ENCODE measurements around the gene VSIG10L2.

Gene VSIG10L2

GRCh38 chr11:125990244-125990643 lies 44.4 kb downstream of the VSIG10L2 start:
- H3K27me3 ChIP-seq (replicated peaks; ENCODE audit: control insufficient read depth, insufficient read depth, low read length): no peaks in the 10 kb centered on the region
- DNase-seq (ENCODE audit: extremely low read depth, insufficient read length): no peak
- no peaks in the 10 kb centered on the region for H3K36me3 ChIP-seq (ENCODE audit: control insufficient read depth, insufficient read depth, low read length)
- no peak overlapping the region for H3K4me3 ChIP-seq (replicated peaks; ENCODE audit: low read depth, low read length)
- no peak for TF ChIP-seq CTCF (IDR thresholded peaks at IDR 0.05; ENCODE audit: insufficient read depth, low read length, poor library complexity, severe bottlenecking)

DNA sequence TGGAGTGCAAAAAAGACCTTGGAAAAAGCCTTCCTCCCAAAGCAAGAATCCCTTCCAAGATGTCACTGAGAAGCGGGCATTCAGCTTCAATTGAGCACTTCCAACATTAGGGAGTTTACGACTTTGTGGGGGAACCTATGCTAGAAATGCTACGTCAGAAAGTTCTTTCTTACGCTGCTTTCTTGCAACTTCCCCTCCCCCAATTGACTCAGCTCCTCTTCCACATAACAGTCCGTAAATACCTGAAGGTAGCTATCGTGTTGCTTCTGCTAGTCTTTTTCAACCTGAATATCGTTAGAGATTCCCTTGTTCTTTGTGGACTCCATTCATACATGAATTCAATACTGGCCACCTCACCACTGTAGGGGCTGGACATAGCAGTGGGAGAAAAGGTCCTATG lies 47.0 kb downstream of the VSIG10L2 start:
- no peak for DNase-seq (ENCODE audit: extremely low read depth, insufficient read length)
- TF ChIP-seq CTCF (IDR thresholded peaks at IDR 0.05; ENCODE audit: insufficient read depth, low read length, poor library complexity, severe bottlenecking): no peak
- Histone ChIP-seq H3K27me3 (replicated peaks; ENCODE audit: control insufficient read depth, insufficient read depth, low read length) (no peaks in the 10 kb centered on the region), H3K36me3 (ENCODE audit: control insufficient read depth, insufficient read depth, low read length) (no peaks in the 10 kb centered on the region), H3K4me3 (replicated peaks; ENCODE audit: low read depth, low read length) (no peak overlapping the region)

- no peak for TF ChIP-seq CTCF (IDR thresholded peaks at IDR 0.05; ENCODE audit: insufficient read depth, low read length, poor library complexity, severe bottlenecking)
- no peak overlapping the region for H3K4me3 ChIP-seq (replicated peaks; ENCODE audit: low read depth, low read length)
Measured at GRCh38 chr11:125994509-125994908, 48.7 kb downstream of the VSIG10L2 start.

DNA sequence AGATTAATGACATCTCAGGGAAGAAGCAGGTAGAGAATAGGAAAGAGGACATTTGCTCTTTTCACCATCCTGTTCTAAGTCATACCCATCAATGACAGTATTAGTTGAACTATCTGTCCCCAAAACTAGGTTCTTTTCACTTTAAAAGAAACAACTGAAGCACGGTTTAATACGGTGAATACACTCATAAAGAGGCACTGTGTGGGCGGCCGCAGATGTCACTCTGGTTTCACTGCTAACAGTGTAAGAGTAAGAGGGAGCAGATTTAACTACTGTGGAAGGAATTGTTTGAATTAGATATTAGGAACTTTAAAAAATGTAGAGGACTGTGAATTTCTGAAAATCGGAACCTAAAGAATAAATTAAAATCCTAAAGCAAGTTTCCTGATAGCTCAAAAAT lies 49.5 kb downstream of the VSIG10L2 start:
- H3K4me3 ChIP-seq (replicated peaks; ENCODE audit: low read depth, low read length): no peak overlapping the region
- H3K36me3 ChIP-seq (ENCODE audit: control insufficient read depth, insufficient read depth, low read length): no peaks in the 10 kb centered on the region
- peak; percentile 8 for DNase-seq (ENCODE audit: extremely low read depth, insufficient read length)
- no peak for TF ChIP-seq CTCF (IDR thresholded peaks at IDR 0.05; ENCODE audit: insufficient read depth, low read length, poor library complexity, severe bottlenecking)
- no peaks in the 10 kb centered on the region for H3K27me3 ChIP-seq (replicated peaks; ENCODE audit: control insufficient read depth, insufficient read depth, low read length)

More at GRCh38 chr11:125994509-125994908, 48.7 kb downstream of the VSIG10L2 start:
- Histone ChIP-seq H3K36me3 (ENCODE audit: control insufficient read depth, insufficient read depth, low read length) (no peaks in the 10 kb centered on the region), H3K27me3 (replicated peaks; ENCODE audit: control insufficient read depth, insufficient read depth, low read length) (no peaks in the 10 kb centered on the region)
- no peak for DNase-seq (ENCODE audit: extremely low read depth, insufficient read length)

- DNase-seq (ENCODE audit: extremely low read depth, insufficient read length): no peak
- no peaks in the 10 kb centered on the region for H3K36me3 ChIP-seq (ENCODE audit: control insufficient read depth, insufficient read depth, low read length)
- TF ChIP-seq CTCF (IDR thresholded peaks at IDR 0.05; ENCODE audit: insufficient read depth, low read length, poor library complexity, severe bottlenecking): no peak
- no peak overlapping the region for H3K4me3 ChIP-seq (replicated peaks; ENCODE audit: low read depth, low read length)
- H3K27me3 ChIP-seq (replicated peaks; ENCODE audit: control insufficient read depth, insufficient read depth, low read length): no peaks in the 10 kb centered on the region; the same call in 1 of the 2 replicates
Measured at GRCh38 chr11:125998267-125998666, 52.4 kb downstream of the VSIG10L2 start.

GRCh38 chr11:125999234-125999880 lies 53.5 kb downstream of the VSIG10L2 start:
- H3K27me3 ChIP-seq (replicated peaks; ENCODE audit: control insufficient read depth, insufficient read depth, low read length): no peaks in the 10 kb centered on the region; the same call in 1 of the 2 replicates
- no peaks in the 10 kb centered on the region for H3K36me3 ChIP-seq (ENCODE audit: control insufficient read depth, insufficient read depth, low read length)
- H3K4me3 ChIP-seq (replicated peaks; ENCODE audit: low read depth, low read length): no peak overlapping the region
- no peak for TF ChIP-seq CTCF (IDR thresholded peaks at IDR 0.05; ENCODE audit: insufficient read depth, low read length, poor library complexity, severe bottlenecking)
- DNase-seq (ENCODE audit: extremely low read depth, insufficient read length): no peak

Measured in GM06990 (cell line).